A172 (cell line): ENCODE results near the gene PLAC8. TPM values are rescaled to one million over a fixed set of nuclear protein-coding genes. Genes with fewer than 3 reads are reported as not detected.
"Not testable (repeated sequence)": the region's sequence is repeated elsewhere in the genome, so short reads cannot be mapped to it uniquely, and the experiment has no call there.

Source experiments
- DNase-seq: peaks from one replicate; pipeline ENCODE4 v3.0.0-alpha.2; 2015; ENCODE audit warnings: low spot score
- total RNA-seq: library from RNA; depleted of rRNA; stranded (reverse); fragments of >200 nt; shearing (Covaris generic); gene quantifications from 2 replicates; pipeline ENCODE4 v1.2.3, GENCODE V29; 2014

PLAC8 gene
- total RNA-seq, 1 experiment from 2014 or later = 6.7 TPM

DNA sequence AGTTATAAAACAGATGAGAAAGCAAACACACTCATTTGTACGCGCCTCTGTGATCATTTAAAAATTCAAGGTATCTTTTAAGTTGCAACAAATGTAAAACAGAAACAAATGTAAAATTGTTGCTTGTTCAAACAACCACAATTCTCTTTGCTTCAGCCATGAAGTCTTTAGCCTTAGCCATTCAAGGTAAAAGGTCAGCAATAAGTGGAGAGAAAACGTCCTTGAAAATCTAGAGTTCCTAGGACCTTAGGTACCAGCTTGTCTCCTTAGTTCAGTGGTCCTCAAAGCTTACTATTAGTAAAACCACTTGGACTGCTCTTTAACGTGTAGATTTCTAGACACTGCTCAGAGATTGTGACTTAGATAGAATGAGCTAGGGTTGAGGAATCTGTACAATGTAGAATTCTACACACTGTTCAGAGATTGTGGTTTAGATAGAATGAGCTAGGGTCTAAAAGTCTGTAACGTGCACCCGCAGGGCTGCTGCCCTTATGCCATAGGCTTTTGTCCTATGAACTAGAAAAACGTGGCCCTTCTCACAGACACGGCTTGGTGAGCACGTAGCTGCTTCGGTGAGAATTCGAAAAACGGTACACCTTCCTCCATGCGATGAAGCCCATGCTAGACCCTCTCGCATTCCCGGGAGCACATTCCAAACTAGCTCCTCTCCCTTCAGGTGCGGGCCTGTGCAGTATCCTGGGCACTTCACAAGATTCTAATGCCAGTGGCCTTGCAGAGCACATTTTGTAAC lies 1.7 kb downstream of the PLAC8 start:
- no peak for DNase-seq

DNA sequence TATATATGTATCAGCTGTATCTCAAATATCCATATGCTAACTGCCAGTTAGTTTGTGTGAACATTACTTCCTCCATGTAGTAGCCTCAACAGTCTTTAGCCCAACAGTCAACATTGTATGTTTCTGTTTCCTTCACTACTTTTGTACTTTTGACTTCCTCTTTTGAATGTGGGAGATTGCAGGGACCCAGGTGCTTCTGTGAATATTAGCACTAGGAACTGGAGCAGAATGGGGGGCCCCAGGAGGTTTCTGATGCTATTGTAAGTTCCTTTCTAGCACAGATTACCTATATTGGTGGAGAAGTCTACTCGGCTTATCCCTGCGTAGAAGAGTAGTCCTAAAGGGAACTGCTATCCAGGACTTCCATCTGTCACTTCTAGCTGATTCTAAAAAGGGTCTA lies 2.3 kb downstream of the PLAC8 start:
- DNase-seq = no peak

DNA sequence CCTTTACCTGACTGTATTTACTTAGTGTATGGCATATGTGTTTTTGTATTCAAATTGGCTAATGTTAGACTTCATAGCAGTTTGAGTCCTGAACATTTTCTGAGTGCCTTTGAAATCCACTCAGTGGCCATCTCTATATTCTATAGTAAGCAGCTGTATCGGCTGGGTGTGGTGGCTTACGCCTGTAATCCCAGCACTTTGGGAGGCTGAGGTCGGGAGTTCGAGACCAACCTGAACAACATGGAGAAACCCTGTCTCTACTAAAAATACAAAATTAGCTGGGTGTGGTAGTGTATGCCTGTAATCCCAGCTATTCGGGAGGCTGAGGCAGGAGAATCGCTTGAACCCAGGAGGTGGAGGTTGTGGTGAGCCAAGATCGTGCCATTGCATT lies 2.8 kb downstream of the PLAC8 start:
- DNase-seq = not testable (repeated sequence)

DNA sequence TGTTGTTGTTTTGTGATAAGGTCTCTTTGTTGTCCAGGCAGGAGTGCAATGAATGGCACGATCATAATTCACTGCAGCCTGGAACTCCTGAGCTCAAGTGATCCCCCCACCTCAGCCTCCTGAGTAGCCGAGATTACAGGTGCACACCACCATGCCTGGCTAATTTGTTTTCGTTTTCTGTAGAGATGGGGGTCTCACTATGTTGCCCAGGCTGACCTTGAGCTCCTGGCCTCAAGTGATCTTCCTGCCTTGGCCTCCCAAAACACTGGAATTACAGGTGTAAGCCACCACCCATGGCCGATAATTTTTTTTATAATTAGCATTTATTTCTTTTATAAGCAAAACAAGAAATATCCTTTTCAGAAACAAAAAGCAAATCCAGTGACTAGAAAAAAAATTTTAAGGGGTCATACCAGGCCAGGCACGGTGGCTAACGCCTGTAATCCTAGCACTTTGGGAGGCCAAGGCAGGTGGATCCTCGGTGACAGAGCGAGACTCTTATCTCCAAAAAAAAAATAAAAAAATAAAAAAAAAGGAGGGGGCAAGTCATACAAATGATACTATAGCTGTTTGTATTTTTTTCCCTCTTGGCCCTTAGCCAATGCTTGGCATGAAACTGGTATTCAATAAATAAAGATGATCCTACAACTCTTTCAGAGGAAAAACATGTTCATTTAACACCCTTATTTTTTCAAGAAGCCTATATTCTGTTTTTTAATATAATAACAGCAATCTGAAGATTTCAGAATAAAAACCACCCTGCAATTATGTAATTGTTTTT lies 3.4 kb downstream of the PLAC8 start:
- no peak for DNase-seq

DNA sequence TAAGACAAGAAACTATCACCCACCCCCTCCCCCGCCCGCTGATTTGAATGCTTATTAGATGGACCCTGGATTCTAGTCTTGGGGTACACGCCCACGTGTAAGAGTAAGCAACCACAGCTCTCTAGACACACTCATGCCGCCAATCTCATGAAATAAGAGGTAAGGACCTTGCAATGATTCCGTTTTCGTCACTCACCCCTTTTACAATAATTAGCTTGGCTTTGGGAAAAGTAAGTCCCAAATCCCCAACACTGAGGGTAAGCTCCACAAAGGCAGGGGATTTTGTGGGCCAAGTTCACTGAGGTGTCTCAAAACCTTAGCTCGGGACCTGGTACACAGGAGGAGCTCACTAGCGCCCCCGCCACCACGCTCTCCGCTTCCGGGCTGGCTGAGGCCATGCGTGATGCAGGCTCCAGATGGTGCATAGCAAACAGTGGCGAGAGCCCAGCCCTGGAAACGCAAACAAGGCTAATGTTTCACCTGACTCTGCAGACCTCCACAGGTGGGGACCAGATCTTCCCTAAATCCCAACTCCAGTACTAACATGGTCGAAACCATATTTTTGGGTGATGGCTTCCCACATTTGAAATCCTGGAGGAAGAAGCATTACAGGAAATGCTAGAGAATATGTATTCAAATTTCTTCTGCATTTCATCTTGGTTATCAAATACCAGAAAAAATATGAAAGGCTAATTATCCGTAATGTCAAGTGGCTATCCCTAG lies 4.1 kb downstream of the PLAC8 start:
- DNase-seq = peak; percentile 74

DNA sequence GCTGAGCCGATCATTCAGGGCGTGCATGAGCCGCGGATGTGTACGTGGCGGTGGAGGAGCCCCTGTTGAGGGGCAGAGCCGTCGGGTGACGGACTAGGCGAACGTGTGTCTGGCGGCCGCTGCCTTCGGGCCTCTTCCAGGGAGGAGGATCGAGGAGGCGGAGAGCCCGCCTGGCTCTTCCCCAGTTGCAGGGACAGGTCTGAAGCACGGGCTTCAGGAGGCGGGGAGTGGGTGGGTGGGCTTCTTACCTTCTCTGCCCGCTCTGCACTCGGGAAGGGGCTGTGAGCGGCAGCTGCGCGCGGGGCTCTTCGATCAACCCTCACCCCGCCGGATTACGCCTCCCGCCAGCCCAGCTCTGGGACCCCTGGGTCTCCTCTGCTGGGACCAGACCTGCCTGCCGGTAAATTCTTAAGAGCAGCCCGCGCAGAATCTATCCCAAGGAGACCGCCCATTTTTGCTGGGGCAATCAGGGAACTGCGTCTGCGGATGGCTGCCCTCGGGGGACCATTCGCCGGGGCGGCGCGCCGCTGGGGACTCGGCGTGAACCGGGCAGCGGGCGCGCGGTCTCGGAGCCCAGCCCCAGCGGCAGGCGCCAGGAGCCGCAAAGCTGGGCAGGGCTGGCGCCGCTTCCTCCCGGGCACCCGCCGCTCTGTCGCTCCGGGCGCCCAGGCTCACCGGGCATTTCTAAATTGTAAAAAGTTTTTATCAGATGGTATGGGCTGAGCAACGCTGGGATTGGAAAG lies 4.9 kb downstream of the PLAC8 start:
- no peak for DNase-seq

DNA sequence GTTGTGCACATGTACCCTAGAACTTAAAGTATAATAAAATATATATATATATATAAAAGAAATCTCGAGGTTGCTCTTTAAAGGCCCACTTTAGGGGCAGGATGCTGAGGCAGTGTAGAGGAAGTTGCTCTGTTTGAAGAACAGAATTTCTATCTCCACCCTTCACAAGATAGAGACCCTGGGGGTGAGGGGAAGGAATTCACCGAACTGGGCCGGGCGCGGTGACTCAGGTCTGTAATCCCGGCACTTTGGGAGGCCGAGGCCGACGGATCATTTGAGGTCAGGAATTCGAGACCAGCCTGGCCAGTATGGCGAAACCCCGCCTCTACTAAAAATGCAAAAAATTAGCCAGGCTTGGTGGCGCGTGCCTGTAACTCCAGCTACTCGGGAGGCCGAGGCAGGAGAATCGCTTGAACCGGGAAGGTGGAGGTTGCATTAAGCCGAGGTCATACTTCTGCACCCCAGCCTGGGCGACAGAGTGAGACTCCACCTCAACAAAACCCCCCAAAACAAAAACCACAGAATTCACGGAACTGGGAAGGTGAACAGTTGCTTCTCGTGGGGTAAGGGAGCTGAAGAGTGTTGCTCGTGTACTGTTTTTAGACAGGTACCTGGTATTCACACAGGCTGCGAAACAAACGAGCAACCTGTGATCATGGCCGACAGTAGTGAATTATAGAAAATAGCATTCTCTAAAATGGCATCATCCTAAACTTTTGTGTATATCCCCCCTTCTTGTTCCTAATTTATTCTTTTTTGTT lies 6.2 kb downstream of the PLAC8 start:
- no peak for DNase-seq

DNA sequence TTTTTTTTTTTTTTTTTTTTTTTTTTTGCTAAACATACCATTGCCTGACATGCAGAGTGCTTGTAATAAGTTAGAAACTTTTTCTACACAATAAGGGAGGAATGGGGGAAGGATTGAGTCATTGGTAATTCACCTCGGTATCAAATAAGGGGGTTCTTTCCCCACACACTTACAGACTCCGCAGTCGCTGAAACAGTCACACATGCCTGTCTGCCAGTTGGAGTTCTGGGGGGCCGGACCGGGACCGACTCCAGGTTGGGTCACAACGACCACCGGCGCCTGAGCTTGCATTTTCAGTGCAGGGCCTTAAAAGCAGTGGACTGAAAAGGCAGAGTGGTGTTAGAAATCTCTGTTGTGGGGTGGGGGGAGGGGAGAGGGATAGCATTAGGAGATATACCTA lies 6.9 kb downstream of the PLAC8 start:
- DNase-seq = no peak

DNA sequence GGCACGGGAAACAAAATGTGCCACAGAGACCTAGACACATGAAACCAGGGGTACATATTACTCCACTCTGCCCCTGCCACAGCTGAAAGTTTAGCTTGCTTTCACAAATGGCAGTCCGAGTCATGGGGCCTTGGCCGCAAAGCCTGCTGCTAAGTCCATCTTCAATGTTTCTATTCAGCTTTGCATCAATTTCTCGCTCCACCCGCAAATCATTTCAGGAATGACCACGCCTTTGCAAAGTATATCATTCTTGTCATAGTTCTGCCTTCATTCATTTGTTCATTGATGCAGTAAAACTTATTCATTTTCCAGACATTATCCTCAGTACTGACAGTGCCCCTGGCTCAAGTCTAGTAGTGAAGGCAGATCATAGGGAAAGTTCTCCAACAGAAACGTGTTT lies 9.5 kb downstream of the PLAC8 start:
- no peak for DNase-seq

DNA sequence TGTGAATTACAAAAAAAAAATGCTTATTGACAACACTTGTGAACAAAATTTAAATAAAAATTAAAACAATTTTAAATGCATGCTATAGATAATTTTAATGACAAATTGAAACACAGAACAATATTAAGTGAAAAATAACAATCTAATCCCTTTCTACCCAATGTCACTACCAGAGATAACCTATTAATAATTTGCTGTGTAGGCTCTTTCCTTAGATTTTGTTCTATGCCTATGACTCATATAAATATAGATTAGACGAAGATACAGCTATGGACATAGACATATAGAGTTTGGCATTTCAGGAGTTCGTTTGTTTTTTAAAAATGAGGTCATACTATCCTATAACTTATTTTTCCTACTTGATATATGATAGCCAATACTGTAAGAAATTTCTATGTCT lies 18.1 kb downstream of the PLAC8 start:
- DNase-seq = no peak

DNA sequence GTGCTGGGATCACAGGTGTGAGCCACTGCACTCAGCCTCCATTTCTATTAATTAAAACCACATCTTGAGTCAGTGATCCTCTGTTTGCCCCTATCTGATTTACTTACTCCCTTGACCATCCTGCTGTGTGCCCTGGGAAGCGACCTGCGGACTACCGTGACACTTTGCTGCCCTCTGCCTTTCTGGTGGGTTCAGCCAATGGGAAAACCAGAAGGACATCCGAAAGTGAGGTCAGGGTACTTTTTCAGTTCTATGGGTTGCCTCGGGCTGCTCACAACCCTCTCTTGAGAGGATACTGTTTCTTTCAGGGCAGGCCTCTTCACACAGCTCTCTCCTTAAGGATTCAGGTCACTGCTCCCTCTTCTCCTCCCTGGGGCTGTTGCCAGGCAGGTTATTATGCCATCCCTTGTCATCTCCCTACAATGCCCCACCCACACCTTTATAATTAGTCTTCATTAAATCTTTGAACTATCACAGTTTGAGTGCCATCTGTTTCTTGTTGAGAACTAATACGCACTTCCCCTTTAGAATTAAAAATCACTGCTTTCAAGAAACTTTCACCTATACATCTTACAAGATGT lies 21.4 kb downstream of the PLAC8 start:
- no peak for DNase-seq

DNA sequence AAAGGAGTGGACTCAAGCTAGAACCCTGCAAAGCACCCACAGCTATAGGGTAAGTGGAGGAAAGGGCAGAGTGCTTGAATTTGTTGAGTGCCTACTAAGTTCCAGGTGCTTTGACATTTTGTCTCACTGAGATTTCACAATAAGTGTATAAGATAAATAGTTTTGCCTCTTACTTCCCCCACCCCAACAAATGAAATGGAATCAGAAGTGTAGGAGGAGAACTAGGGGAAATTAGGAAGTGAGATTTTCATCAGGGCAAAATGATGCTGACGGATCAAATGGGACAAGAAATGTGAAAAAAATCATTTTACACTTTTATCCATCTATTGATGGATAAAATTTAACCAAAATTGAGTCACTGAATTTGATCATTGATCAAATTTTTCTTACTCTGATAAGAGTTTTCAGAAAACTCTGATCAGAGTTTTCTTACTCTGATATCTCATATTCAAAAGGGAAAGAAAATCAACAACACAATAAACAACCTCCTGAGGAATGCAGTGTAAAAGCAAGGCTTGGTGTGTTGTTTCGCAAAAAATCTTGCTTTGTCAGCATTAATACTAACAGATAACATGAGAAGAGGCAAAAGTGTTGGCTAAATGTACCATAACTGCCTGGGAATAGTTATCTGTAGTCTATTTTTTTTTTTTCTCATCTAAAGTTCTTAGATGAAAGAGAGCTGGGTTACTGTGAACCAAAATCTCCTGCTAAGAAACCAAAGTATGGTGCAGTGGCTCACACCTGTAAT lies 24.9 kb downstream of the PLAC8 start:
- no peak for DNase-seq

DNA sequence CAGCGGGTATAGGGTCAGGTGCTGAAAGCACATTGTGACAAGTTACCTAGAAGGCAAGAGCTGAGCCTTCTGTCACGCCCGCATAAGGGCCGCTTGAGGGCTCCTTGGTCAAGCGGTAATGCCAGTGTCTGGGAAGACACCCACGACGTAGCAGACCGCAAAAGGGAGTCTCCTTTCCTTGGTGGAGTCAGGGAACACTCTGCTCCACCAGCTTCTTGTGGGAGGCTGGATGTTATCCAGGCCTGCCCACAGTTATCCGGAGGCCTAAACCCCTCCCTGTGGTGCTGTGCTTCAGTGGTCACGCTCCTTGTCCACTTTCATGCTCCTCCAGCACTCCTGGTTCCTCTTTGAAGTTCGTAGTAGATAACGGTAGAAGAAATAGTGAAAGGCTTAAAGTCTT lies 29.6 kb downstream of the PLAC8 start:
- DNase-seq = not testable (repeated sequence)

DNA sequence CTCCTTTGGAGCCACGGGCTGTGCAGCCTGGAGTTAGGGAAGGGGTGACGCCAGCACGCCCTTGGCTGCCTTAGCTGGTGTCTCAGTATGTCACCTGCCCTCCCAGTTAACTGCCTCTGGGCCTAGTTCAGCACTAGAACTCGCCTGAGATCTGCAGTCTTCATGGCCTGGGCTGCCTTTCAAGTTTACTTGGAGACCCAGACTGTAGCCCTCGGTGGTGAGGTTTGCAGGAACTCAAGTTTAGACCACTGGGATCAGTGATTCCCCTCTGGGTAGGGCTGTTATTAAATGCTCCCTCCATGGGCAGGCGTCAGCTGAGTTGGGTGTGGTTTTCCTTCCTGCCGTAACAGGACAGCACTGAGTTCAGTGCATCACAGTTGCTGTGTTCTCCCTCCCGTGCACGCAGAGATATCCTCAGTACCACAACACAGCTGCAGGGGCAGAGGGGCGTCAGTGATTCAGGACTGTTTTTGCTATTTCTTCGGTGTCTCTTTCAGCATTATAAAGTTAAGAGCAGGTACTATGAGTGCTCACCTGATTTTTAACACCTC lies 30.5 kb downstream of the PLAC8 start:
- no peak for DNase-seq

DNA sequence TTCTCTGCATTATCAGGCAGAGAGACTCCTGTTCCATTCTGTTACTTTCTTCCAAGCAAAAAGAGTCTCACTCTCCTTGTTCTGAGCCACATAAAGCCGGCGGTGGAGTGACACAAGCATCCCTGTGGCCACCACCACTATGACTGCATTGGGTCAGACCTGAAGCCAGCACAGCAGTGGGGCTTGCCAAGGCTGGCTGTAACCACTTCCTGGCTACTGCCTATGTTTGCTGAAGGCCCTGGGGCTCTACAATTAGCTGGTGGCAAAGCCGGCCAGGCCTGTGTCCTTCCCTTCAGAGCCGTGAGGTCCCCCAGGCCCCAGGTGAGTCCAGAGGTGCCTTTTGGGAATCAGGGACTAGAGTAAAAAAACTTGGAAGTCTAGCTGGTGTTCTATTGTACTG lies 31.8 kb downstream of the PLAC8 start:
- DNase-seq = peak; percentile 11

DNA sequence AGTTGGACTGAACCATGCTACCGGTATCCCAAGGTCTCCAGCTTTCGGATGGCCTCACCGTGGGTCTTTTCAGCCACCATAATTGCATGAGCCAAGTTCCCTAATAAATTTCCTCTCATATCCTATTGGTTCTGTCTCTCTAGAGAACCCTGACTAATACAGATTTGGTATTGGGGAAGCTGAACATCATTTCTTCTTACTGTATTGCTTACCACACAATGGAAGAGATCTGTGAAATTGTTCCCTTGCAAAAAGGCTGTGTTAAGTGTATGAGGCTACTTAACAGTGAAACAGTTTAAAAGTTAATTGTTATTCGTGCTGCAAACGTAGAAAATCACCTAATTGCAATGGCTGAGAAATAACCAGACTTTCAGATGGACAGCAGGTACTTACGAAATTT lies 34.0 kb downstream of the PLAC8 start:
- no peak for DNase-seq

DNA sequence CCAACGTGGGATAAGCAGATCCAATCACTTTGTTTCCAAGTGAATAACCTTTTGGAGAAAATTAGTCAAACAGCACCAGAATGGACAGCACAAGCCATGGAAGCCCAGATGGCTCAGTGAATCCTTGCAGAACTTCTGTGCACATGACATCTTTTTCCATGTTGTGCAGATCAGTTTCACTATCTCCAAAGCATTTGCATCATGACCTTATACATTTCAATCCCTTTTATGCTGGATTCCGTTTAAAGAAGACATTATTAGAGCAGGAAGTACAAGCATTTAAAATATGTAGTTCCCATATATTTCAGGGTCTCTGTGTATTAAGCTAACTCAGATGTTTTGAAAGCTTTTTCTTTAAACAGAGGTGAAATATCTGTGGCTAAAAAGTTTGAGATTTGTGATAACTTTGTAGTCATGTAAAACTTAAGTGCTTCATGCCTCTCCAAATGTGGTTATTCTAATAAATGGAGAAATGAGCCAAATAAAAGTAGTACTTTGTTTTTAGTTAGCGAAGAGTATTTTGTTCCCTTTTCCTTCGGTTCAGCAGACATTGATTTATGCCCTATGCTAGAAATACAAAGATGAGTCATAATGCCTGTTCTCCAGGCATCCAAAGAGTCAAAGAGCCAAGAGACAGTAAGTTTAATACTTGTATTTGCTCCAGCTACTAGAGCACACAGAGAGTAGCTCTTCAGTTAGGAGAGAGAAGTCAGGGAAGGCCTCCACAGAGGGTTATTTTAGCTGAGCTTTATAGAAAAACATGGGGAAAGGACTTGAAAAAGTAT lies 39.0 kb downstream of the PLAC8 start:
- DNase-seq = peak; percentile 72

DNA sequence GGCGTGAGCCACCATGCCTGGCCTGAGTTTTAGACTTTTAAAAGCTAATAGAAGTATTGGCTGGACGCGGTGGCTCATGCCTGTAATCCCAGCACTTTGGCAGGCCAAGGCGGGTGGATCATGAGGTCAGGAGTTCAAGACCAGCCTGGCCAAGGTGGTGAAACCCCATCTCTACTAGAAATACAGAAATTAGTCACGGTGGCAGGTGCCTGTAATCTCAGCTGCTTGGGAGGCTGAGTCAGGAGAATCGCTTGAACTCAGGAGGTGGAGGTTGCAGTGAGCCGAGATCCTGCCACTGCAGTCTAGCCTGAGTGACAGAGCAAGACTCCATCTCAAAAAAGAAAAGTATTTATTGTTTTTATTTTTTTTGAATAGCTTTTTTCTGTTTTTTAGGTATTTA lies 39.7 kb downstream of the PLAC8 start:
- peak; percentile 5 for DNase-seq

DNA sequence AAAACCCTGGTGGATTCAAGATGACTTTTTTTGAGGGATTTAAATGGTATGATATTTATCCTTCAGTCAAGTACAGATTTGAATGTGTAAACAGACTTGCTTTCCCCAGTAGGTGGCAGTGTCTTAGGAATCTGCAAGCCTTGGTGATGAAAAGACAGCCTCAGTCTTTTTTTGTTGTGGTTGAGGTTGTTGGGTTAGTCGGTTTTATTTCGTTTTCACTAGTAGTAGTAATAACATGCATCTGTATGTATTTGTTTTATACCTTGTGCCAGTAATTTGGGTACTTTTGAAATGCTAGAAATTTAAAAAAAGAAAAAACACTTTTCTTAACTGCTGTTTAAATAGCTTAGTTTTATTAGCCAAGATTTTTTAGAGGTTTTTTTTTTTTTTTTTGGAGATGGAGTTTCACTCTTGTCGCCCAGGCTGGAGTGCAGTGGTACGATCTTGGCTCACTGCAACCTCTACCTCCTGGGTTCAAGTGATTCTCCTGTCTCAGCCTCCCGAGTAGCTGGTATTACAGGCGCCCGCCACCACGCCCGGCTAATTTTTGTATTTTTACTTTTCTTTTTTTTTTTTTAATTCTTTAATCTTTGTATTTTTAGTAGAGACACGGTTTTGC lies 40.3 kb downstream of the PLAC8 start:
- peak; percentile 71 for DNase-seq
